Measurements from ENCODE around the gene KRT72. TPM values are rescaled to one million over a fixed set of nuclear protein-coding genes. Genes with fewer than 3 reads are reported as not detected.

Gene KRT72
- total RNA-seq, 4 donors from 2014 or later: not detected

GRCh38 chr12:52577316-52577715, 23.9 kb downstream of the KRT72 start:
- ATAC-seq: no peak
- in situ Hi-C loops (cut with MboI; ENCODE audit: low sequenced_read_pairs in 4 of 4): loop anchor here in 1 of 4 donors (25.0 kb wide), 2 partner anchors 310 to 410 kb away; no protein-coding TSS in a partner anchor

DNA sequence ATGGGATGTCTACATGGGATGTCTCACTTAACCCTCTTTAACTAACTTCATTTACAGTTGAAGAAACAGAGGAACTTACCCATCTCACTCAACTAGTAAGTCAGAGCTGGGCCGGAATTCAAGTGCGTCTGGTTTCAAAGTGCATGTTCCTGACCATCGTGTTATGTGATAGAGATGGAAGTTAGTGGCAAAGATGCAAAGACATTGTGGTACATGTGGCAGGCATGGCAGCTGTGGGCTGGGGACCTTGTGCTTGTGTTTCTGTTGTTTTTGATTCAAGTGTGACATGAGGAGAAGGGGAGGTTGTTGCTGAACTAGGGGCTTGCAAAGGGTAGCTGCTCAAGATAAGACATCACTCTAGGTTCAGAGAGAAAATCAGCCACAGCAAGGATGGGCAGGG, 25.3 kb downstream of the KRT72 start:
- DNase-seq (no peak), ATAC-seq (no peak)
- Histone ChIP-seq H3K36me3 (no peaks in the 10 kb centered on the region), H3K4me1 (no peaks in the 10 kb centered on the region), H3K4me3 (no peak overlapping the region), H3K27me3 (no peaks in the 10 kb centered on the region), H3K27ac (no peak overlapping the region), H3K9me3 (no peaks in the 10 kb centered on the region)
- TF ChIP-seq, protein P1, sequence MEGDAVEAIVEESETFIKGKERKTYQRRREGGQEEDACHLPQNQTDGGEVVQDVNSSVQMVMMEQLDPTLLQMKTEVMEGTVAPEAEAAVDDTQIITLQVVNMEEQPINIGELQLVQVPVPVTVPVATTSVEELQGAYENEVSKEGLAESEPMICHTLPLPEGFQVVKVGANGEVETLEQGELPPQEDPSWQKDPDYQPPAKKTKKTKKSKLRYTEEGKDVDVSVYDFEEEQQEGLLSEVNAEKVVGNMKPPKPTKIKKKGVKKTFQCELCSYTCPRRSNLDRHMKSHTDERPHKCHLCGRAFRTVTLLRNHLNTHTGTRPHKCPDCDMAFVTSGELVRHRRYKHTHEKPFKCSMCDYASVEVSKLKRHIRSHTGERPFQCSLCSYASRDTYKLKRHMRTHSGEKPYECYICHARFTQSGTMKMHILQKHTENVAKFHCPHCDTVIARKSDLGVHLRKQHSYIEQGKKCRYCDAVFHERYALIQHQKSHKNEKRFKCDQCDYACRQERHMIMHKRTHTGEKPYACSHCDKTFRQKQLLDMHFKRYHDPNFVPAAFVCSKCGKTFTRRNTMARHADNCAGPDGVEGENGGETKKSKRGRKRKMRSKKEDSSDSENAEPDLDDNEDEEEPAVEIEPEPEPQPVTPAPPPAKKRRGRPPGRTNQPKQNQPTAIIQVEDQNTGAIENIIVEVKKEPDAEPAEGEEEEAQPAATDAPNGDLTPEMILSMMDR (IDR thresholded peaks at IDR 0.05 in 4 of 5, conservative IDR thresholded peaks at IDR 0.05 in 1 of 5): no peak
- no peak for TF ChIP-seq POLR2A (IDR thresholded peaks at IDR 0.05)
- intact Hi-C loops (cut with DNase I; ENCODE audit: low total_unique reads): no loop called here
- in situ Hi-C loops (cut with MboI; ENCODE audit: low sequenced_read_pairs in 4 of 4): loop anchor here in 1 of 4 donors (25.0 kb wide), 2 partner anchors 311 to 411 kb away; no protein-coding TSS in a partner anchor

More at GRCh38 chr12:52577316-52577715, 23.9 kb downstream of the KRT72 start:
- Histone ChIP-seq H3K36me3 (no peaks in the 10 kb centered on the region), H3K9me3 (no peaks in the 10 kb centered on the region), H3K27ac (no peak overlapping the region), H3K4me3 (no peak overlapping the region), H3K27me3 (no peaks in the 10 kb centered on the region), H3K4me1 (no peaks in the 10 kb centered on the region)
- no peak for DNase-seq
- no peak for TF ChIP-seq POLR2A (IDR thresholded peaks at IDR 0.05)
- TF ChIP-seq, protein P1 (IDR thresholded peaks at IDR 0.05 in 4 of 5, conservative IDR thresholded peaks at IDR 0.05 in 1 of 5): no peak
- intact Hi-C loops (cut with DNase I; ENCODE audit: low total_unique reads): no loop called here

GRCh38 chr12:52575256-52575655, 26.0 kb downstream of the KRT72 start:
- DNase-seq (no peak), ATAC-seq (no peak)
- Histone ChIP-seq H3K9me3 (no peaks in the 10 kb centered on the region), H3K36me3 (no peaks in the 10 kb centered on the region), H3K4me1 (no peaks in the 10 kb centered on the region), H3K27me3 (no peaks in the 10 kb centered on the region), H3K4me3 (no peak overlapping the region), H3K27ac (no peak overlapping the region)
- intact Hi-C loops (cut with DNase I; ENCODE audit: low total_unique reads): no loop called here
- TF ChIP-seq, protein P1 (IDR thresholded peaks at IDR 0.05 in 4 of 5, conservative IDR thresholded peaks at IDR 0.05 in 1 of 5): no peak
- no peak for TF ChIP-seq POLR2A (IDR thresholded peaks at IDR 0.05)
- in situ Hi-C loops (cut with MboI; ENCODE audit: low sequenced_read_pairs in 4 of 4): loop anchor here in 1 of 4 donors (25.0 kb wide), 2 partner anchors 312 to 412 kb away; no protein-coding TSS in a partner anchor

DNA sequence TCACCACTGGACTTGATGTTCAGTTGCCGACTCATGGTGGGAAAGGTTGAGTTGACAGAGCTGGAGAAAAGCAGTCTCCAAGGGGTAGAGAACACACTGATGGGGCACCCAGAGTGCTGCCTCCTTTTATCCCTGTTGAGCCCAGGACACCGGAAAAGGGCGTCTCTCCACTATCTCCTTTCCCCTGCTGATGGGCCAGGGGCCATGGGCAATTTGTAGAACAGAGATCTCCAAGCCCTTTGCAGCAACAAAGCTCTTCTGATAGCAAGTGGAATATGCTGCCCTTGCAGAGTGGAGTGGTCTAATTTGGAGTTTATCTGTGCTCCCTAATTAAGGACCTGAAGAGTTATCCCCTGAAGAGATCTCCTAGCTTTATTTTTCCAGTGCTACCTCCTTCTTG, 27.5 kb downstream of the KRT72 start, which contains the start of gene KRT74:
Gene KRT74, minus strand, starts transcription at position 101 of the 400 bp plus-strand sequence. Its CDS starts 66 bp downstream, at position 35.
- DNase-seq: no peak
- Histone ChIP-seq H3K4me3 (no peak within 1 kb of the TSS), H3K27me3 (no peaks in the 10 kb centered on the region), H3K36me3 (no peaks in the 10 kb centered on the region), H3K4me1 (no peaks in the 10 kb centered on the region), H3K9me3 (no peaks in the 10 kb centered on the region), H3K27ac (no peak within 1 kb of the TSS)
- no peak for ATAC-seq
- intact Hi-C loops (cut with DNase I; ENCODE audit: low total_unique reads) (no loop called here), in situ Hi-C loops (cut with MboI; ENCODE audit: low sequenced_read_pairs in 4 of 4) (no loop called here)
- TF ChIP-seq POLR2A (IDR thresholded peaks at IDR 0.05): no peak
- TF ChIP-seq, protein P1 (IDR thresholded peaks at IDR 0.05 in 4 of 5, conservative IDR thresholded peaks at IDR 0.05 in 1 of 5): no peak

- H3K27me3 ChIP-seq: no peaks in the 10 kb centered on the region
- intact Hi-C loops (cut with DNase I; ENCODE audit: low total_unique reads) (no loop called here), in situ Hi-C loops (cut with MboI; ENCODE audit: low sequenced_read_pairs in 4 of 4) (no loop called here)
- TF ChIP-seq, protein P1 (IDR thresholded peaks at IDR 0.05 in 4 of 5, conservative IDR thresholded peaks at IDR 0.05 in 1 of 5): no peak
- TF ChIP-seq POLR2A (IDR thresholded peaks at IDR 0.05): no peak
- no peaks in the 10 kb centered on the region for H3K9me3 ChIP-seq
- no peak for DNase-seq
- H3K36me3 ChIP-seq: no peaks in the 10 kb centered on the region
- no peaks in the 10 kb centered on the region for H3K4me1 ChIP-seq
- H3K4me3 ChIP-seq: no peak overlapping the region
- no peak overlapping the region for H3K27ac ChIP-seq
- ATAC-seq: no peak
Measured at GRCh38 chr12:52573306-52573705, 28.0 kb downstream of the KRT72 start.
